ENCODE measurements around the gene ISM2.

DNA sequence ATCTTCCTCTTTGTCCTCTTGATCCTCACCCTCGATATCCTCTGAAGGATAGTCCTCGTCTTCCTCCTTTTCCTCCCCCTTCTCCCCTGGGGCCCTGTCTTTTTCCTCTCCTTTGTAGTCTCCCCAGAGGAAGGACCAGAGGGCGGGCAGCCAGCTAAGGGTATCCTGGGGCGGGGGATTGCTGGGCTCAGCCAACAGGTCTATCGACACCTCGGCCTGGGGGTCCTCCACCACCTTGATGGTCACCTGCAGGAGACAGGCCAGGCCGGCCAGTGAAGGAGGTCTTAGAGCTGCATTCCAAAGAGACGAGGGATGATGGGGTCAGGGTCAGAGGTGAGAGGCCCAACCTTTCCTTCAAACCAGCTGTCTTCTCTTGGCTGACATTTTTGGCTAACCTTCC lies 16.2 kb downstream of the ISM2 start:
- TF ChIP-seq POLR2A (IDR thresholded peaks at IDR 0.05; ENCODE audit: low read length) (no peak), BHLHE40 (IDR thresholded peaks at IDR 0.05; ENCODE audit: low read depth, low read length) (no peak)
- TF ChIP-seq, protein P1, sequence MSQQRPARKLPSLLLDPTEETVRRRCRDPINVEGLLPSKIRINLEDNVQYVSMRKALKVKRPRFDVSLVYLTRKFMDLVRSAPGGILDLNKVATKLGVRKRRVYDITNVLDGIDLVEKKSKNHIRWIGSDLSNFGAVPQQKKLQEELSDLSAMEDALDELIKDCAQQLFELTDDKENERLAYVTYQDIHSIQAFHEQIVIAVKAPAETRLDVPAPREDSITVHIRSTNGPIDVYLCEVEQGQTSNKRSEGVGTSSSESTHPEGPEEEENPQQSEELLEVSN (IDR thresholded peaks at IDR 0.05; ENCODE audit: borderline replicate concordance, low read depth) = no peak
- TF ChIP-seq, protein P2, sequence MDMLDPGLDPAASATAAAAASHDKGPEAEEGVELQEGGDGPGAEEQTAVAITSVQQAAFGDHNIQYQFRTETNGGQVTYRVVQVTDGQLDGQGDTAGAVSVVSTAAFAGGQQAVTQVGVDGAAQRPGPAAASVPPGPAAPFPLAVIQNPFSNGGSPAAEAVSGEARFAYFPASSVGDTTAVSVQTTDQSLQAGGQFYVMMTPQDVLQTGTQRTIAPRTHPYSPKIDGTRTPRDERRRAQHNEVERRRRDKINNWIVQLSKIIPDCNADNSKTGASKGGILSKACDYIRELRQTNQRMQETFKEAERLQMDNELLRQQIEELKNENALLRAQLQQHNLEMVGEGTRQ (IDR thresholded peaks at IDR 0.05) = no peak
- TF ChIP-seq, protein P3, sequence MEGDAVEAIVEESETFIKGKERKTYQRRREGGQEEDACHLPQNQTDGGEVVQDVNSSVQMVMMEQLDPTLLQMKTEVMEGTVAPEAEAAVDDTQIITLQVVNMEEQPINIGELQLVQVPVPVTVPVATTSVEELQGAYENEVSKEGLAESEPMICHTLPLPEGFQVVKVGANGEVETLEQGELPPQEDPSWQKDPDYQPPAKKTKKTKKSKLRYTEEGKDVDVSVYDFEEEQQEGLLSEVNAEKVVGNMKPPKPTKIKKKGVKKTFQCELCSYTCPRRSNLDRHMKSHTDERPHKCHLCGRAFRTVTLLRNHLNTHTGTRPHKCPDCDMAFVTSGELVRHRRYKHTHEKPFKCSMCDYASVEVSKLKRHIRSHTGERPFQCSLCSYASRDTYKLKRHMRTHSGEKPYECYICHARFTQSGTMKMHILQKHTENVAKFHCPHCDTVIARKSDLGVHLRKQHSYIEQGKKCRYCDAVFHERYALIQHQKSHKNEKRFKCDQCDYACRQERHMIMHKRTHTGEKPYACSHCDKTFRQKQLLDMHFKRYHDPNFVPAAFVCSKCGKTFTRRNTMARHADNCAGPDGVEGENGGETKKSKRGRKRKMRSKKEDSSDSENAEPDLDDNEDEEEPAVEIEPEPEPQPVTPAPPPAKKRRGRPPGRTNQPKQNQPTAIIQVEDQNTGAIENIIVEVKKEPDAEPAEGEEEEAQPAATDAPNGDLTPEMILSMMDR (IDR thresholded peaks at IDR 0.05) = no peak
